Activated CD4-positive, alpha-beta memory T cell treated with anti-CD3 and anti-CD28 coated beads for 36 hours (primary cell): Measurements from ENCODE around the gene C8A. TPM values are rescaled to one million over a fixed set of nuclear protein-coding genes. Genes with fewer than 3 reads are reported as not detected.
A peak's percentile ranks its signal among the peaks of the same experiment; 100 is the strongest.

ENCODE experiments used
- CTCF ChIA-PET: fragments of 350-600 bp; sonication (Branson Sonifier 250); formaldehyde crosslinking; loops from one replicate; lab custom pipeline; 2021; ENCODE audit warnings: antibody characterized with exemption, inconsistent platforms; lab: Charles Lee
- POLR2A ChIA-PET: fragments of 350-600 bp; sonication (Branson Sonifier 250); formaldehyde crosslinking; loops from one replicate; lab custom pipeline; 2021; ENCODE audit warnings: antibody characterized with exemption; lab: Charles Lee
- DNase-seq: peaks from one replicate; pipeline ENCODE4 v3.0.0-alpha.2; 2020
- H3K27ac Mint-ChIP-seq: one replicate; pipeline ENCODE4 v1.8.0; 2021; ENCODE audit warnings: mixed read lengths
- H3K27me3 Mint-ChIP-seq: one replicate; pipeline ENCODE4 v1.8.0; 2021; ENCODE audit warnings: mixed read lengths
- H3K36me3 Mint-ChIP-seq: one replicate; pipeline ENCODE4 v1.8.0; 2021; ENCODE audit warnings: mixed read lengths
- H3K4me1 Mint-ChIP-seq: one replicate; pipeline ENCODE4 v1.8.0; 2021; ENCODE audit warnings: low read depth, mixed read lengths
- H3K4me3 Mint-ChIP-seq: one replicate; pipeline ENCODE4 v1.8.0; 2021; ENCODE audit warnings: mild to moderate bottlenecking, mixed read lengths
- H3K9me3 Mint-ChIP-seq: one replicate; pipeline ENCODE4 v1.8.0; 2021; ENCODE audit warnings: mixed read lengths
- intact Hi-C: fragments of 100-400 bp; cut with micrococcal nuclease; formaldehyde crosslinking; loops from one replicate; pipeline ENCODE4 v1.15.1; 2023
- total RNA-seq, 2 experiments: library from RNA; stranded (reverse); gene quantifications; one replicate each; pipeline ENCODE4 v1.2.3, GENCODE V29; 2021

The C8A gene
- total RNA-seq, 2 experiments from 2014 or later = not detected

DNA sequence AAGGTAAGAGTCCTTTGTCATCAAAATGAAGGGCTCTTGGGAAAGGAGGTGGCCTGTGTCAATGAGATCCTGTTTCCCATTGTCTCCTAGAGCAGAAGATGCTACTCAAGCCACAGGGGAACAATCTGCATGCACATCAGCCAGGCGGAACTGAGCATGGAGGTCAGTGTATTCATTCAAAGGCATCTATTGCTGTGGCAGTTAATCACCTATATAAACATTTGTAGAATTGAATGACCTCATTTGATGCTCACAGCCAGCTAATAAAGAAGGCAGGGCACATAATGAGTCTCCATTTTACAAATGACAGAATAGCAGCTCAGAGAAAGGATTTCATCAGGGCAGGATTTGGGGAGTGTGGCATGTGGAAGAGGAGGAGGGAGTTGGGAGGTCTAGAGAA lies 29.7 kb upstream of the C8A start:
- no peak for DNase-seq
- Mint-ChIP-seq H3K4me1 (no peaks in the 10 kb centered on the region), H3K4me3 (no peak overlapping the region), H3K27ac (no peak overlapping the region), H3K27me3 (peaks cover 6% of the 10 kb centered on the region), H3K36me3 (no peaks in the 10 kb centered on the region), H3K9me3 (no peaks in the 10 kb centered on the region)
- intact Hi-C loops = no loop called here
- CTCF ChIA-PET = no interaction called here
- POLR2A ChIA-PET = no interaction called here

DNA sequence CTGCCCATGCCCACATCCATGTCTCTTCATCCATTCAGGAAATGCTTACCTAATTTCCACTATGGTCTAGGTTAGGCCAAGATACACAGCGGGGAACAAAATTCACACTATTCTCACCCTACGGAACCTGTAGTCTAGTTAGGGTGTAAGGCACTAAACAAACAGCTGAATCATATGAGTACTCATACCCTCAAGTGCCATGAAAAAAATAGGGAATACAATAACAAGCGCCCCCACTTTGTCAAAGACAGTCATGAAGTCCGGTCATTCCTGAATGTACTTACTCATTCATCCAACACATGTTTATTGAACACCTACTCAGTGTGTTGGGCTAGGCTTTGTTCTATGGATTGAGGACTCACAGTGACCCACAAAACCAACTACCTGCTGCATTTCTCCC lies 29.2 kb upstream of the C8A start:
- ChIA-PET POLR2A (no interaction called here), CTCF (interaction anchor here (1.1 kb wide), 1 partner anchor 256 kb away, joined by 3 read pairs; no protein-coding TSS in a partner anchor)
- intact Hi-C loops = no loop called here
- DNase-seq = no peak
- Mint-ChIP-seq H3K4me1 (no peaks in the 10 kb centered on the region), H3K27me3 (peaks cover 6% of the 10 kb centered on the region), H3K9me3 (no peaks in the 10 kb centered on the region), H3K4me3 (no peak overlapping the region), H3K27ac (no peak overlapping the region), H3K36me3 (no peaks in the 10 kb centered on the region)

DNA sequence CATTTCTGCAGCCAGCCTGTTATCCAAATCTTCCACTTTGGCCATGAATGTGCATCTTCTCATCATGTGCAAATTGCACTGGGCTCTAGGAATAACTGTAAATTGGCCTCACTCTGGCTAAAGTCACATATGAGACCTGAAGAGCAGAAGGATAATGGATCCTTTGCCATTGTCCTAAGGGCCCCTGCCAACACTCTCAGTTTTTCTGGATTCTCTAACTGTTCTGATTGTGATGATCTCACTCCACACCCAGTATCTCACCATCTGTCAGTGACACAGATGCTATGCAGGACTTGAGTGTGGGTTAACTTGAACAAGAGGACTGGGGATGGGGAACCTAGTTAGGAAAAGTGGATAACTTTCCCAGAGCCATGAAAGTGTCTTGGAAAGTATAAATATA lies 26.9 kb upstream of the C8A start:
- H3K9me3 Mint-ChIP-seq = no peaks in the 10 kb centered on the region
- H3K36me3 Mint-ChIP-seq = no peaks in the 10 kb centered on the region
- H3K27me3 Mint-ChIP-seq = peaks cover 7% of the 10 kb centered on the region
- H3K4me1 Mint-ChIP-seq = peaks cover 4% of the 10 kb centered on the region
- intact Hi-C loops = no loop called here
- CTCF ChIA-PET = no interaction called here
- no peak overlapping the region for H3K27ac Mint-ChIP-seq
- H3K4me3 Mint-ChIP-seq = no peak overlapping the region
- no peak for DNase-seq
- POLR2A ChIA-PET = no interaction called here

DNA sequence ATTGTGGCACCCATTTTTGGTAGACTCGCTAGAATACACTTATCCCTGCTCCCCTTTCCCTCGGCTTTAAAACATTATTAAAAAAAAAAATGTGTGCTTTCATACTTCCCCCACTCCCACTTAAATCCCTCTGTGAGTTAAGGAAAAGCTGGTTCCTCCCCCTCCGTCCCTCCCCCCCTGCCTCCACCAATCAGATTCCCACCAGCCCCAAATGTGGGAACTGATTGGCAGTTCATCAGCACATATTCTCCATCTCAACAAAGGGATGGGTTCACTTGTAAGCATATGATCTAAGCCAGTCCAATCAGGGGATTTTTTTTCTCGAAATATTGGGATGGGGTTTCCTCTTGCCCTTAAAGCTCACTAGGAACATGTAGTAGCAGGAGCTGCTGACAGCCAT lies 24.5 kb upstream of the C8A start:
- ChIA-PET POLR2A (no interaction called here), CTCF (interaction anchor here (1.2 to 1.4 kb wide), 2 partner anchors 8 to 9 kb away, joined by 3 to 4 read pairs; no protein-coding TSS in a partner anchor)
- Mint-ChIP-seq H3K36me3 (no peaks in the 10 kb centered on the region), H3K4me3 (no peak overlapping the region), H3K27ac (no peak overlapping the region), H3K27me3 (peaks cover 3% of the 10 kb centered on the region), H3K4me1 (peaks cover 4% of the 10 kb centered on the region), H3K9me3 (no peaks in the 10 kb centered on the region)
- DNase-seq = no peak
- intact Hi-C loops = no loop called here

DNA sequence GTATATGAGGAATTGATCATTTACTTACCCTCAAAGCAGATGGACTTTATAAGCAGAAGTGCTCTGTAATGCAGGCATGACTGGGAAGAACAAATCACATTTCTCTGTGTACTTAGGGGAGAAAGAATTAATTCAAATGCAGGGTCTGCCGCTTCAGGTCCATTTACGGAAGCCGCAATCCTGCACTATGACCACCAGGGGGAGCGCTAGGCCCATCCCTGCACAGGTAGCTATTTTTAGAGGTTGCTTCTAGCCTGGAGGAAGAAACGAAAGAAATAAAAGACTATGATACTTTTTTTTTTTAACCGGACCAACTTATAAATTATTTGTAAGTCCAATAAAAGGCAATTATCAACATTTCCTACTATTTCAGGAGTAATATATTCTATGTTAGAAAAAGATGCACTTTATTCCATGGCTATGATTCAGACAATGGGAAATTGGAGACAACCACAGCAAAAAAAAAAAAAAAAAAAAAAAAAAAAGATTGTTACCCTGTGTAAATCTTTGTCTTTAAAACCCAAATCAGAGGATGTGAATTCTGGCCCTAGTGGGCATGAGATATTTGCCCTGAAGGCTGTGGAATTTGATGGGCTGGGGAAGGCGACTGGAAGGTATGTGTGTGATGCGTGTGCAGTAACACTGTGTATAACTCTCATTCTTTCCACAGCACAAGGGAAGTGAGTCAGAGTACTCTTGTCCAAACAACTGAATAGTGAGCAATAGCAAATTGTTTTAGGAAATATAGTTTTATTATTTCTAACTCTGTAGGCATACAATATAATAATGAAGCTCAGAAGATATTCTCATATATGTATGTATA lies 22.5 kb upstream of the C8A start:
- Mint-ChIP-seq H3K9me3 (no peaks in the 10 kb centered on the region), H3K4me1 (peaks cover 4% of the 10 kb centered on the region), H3K27ac (no peak overlapping the region), H3K36me3 (no peaks in the 10 kb centered on the region), H3K27me3 (peaks cover 3% of the 10 kb centered on the region), H3K4me3 (no peak overlapping the region)
- intact Hi-C loops = loop anchor here (2.0 kb wide), 3 partner anchors 1215 to 1715 kb away; partner anchors contain the start of gene OMA1
- CTCF ChIA-PET = interaction anchor here (0.7 to 1.3 kb wide), 5 partner anchors 9 to 1332 kb away, joined by 3 to 5 read pairs (median 4); no protein-coding TSS in a partner anchor
- peak; percentile 76 for DNase-seq
- POLR2A ChIA-PET = no interaction called here

DNA sequence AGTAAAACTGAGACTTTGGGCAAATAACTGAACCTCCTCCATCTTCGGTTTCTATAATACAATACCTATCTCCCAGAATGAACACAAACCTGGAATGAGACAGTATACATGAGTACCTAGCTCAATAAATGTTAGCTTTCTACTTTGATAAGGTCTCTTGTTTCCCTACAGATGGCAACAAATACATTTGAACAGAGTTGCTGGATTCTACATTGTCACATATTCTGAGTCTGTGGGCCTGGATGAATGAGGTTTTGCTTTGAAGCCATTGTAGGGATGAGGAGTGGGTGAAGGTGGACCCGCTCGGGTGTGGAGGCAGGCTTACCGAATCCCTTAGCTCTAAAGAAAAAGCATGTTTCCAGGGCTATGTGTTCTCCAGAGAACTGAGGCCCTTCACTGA lies 21.5 kb upstream of the C8A start:
- H3K27ac Mint-ChIP-seq = no peak overlapping the region
- H3K27me3 Mint-ChIP-seq = peaks cover 3% of the 10 kb centered on the region
- H3K36me3 Mint-ChIP-seq = no peaks in the 10 kb centered on the region
- CTCF ChIA-PET = interaction anchor here (1.0 to 1.4 kb wide), 2 partner anchors 1213 to 1214 kb away, joined by 4 to 5 read pairs; no protein-coding TSS in a partner anchor
- no peak overlapping the region for H3K4me3 Mint-ChIP-seq
- no peak for DNase-seq
- no peaks in the 10 kb centered on the region for H3K9me3 Mint-ChIP-seq
- intact Hi-C loops = loop anchor here (2.0 kb wide), 3 partner anchors 1214 to 1714 kb away; partner anchors contain the start of gene OMA1
- POLR2A ChIA-PET = no interaction called here
- peaks cover 4% of the 10 kb centered on the region for H3K4me1 Mint-ChIP-seq

DNA sequence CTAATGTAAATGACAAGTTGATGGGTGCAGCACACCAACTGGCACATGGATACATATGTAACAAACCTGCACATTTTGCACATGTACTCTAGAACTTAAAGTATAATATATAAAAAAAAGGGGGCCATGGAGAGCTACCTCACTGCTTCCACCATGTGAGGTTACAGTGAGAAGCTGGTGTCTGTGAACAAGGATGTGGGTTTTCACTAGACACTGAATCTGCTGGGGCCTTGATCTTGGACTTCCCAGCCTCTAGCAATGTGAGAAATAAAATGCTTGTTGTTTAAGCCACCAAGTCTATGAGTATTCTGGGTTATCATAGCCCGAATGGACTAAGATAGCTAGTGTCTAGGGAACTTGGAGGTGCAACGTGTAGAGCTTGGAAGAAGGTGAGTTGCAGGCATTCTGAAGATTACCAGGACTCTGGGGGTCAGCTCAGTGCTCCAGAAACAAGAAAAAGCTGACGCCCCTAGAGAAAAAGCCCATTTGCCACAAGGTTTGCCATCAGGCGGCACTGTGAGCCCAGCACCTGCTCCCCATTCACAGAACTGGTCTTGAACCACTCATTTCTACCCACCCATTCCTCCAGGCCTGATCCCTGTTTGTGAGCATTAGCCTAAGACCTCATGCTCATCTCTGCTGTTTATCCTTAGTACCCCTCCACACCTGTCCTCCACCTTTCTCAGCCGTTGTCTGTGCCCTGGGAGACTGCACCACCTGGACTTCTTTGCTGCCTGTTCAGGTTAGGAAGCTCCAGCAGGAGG lies 20.3 kb upstream of the C8A start:
- H3K4me1 Mint-ChIP-seq = peaks cover 4% of the 10 kb centered on the region
- DNase-seq = no peak
- H3K9me3 Mint-ChIP-seq = no peaks in the 10 kb centered on the region
- no peaks in the 10 kb centered on the region for H3K36me3 Mint-ChIP-seq
- H3K27me3 Mint-ChIP-seq = peaks cover 3% of the 10 kb centered on the region
- intact Hi-C loops = no loop called here
- no peak overlapping the region for H3K4me3 Mint-ChIP-seq
- ChIA-PET POLR2A (no interaction called here), CTCF (interaction anchor here (1.4 kb wide), 1 partner anchor 1212 kb away, joined by 4 read pairs; no protein-coding TSS in a partner anchor)
- H3K27ac Mint-ChIP-seq = no peak overlapping the region

DNA sequence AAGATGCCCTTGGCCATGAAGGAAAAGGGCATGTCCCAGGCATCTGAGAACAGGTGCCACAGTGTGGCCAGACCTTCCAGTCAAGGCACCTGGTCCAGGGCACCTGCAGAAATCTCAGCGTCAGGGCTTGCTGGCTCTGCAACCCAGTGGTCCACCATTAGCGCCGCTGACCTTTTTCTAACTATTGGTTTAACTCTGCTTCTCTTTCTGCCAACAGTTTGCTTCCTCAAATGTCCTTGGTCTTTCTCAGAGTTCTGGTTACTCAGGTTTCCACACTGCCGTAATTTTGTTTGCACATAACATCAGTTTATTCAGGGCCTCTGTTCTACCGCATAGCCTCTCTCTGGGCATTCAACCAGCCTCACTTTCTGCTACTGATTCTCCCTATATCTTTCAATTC lies 18.9 kb upstream of the C8A start:
- intact Hi-C loops = no loop called here
- CTCF ChIA-PET = no interaction called here

DNA sequence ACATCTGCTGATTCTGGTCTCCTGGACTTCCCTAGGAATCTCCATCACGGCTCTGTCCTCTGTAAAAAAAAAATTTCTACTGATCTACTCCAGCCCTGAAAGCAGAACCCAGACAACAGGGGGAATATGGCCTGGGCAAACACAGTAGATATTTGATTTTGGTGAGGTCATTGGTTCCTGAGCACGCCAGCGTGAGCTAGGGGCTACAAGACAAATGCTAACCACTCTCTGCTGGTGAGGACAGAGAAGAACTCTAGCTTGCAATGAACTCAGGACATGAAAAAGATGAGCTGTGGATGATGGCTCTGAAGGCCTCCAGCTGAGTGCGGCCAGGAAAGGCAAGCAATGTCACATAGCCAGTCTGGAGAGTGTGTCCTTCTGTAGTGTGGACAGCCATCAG lies 18.2 kb upstream of the C8A start:
- POLR2A ChIA-PET = no interaction called here
- intact Hi-C loops = no loop called here
- no peak overlapping the region for H3K27ac Mint-ChIP-seq
- peaks cover 4% of the 10 kb centered on the region for H3K4me1 Mint-ChIP-seq
- H3K27me3 Mint-ChIP-seq = peaks cover 1% of the 10 kb centered on the region
- DNase-seq = no peak
- no peaks in the 10 kb centered on the region for H3K9me3 Mint-ChIP-seq
- no peak overlapping the region for H3K4me3 Mint-ChIP-seq
- no peaks in the 10 kb centered on the region for H3K36me3 Mint-ChIP-seq
- CTCF ChIA-PET = interaction anchor here (0.6 kb wide), 1 partner anchor 50 kb away, joined by 3 read pairs; no protein-coding TSS in a partner anchor

More for the DNA sequence above, 18.9 kb upstream of the C8A start:
- peaks cover 4% of the 10 kb centered on the region for H3K27me3 Mint-ChIP-seq
- POLR2A ChIA-PET = no interaction called here
- DNase-seq = no peak
- no peak overlapping the region for H3K4me3 Mint-ChIP-seq
- peaks cover 4% of the 10 kb centered on the region for H3K4me1 Mint-ChIP-seq
- no peaks in the 10 kb centered on the region for H3K36me3 Mint-ChIP-seq
- H3K27ac Mint-ChIP-seq = no peak overlapping the region
- H3K9me3 Mint-ChIP-seq = no peaks in the 10 kb centered on the region

DNA sequence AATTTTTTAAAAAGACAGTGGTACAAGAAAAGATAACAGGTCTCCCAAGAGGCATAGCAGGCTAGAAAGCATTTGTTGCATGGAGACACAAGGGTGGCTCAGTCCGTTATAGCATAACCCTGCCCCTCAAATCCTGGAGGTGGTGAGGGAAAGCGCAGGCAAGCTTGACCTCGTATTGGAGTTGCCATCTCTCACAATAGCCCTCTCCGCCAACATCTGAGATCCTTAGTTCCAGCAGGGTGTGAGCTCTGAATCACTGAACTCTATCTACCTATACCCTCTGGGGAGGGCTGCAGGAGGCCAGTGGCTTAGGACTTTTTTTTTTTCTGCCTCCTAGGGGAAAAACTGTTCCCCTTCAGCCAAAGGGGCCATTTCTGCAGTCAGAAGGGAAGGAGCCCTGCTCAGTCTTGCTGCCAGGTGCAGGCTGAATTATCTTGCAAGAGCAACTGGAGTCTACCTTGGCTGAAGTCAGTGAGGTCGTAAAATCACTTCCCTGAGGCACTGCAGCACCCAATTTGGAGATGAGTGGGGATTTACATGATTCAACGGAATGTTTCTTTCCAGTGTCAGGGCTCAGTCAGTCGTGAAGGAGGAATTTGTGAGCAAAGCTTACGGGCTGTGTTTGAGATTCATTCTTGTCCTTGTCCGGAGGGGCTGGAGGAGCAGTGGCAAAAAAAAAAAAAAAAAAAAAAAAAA lies 17.2 kb upstream of the C8A start:
- H3K9me3 Mint-ChIP-seq = no peaks in the 10 kb centered on the region
- ChIA-PET POLR2A (no interaction called here), CTCF (no interaction called here)
- no peaks in the 10 kb centered on the region for H3K36me3 Mint-ChIP-seq
- H3K27me3 Mint-ChIP-seq = peaks cover 5% of the 10 kb centered on the region
- H3K4me1 Mint-ChIP-seq = no peaks in the 10 kb centered on the region
- H3K4me3 Mint-ChIP-seq = no peak overlapping the region
- no peak overlapping the region for H3K27ac Mint-ChIP-seq
- DNase-seq = no peak
- intact Hi-C loops = no loop called here

DNA sequence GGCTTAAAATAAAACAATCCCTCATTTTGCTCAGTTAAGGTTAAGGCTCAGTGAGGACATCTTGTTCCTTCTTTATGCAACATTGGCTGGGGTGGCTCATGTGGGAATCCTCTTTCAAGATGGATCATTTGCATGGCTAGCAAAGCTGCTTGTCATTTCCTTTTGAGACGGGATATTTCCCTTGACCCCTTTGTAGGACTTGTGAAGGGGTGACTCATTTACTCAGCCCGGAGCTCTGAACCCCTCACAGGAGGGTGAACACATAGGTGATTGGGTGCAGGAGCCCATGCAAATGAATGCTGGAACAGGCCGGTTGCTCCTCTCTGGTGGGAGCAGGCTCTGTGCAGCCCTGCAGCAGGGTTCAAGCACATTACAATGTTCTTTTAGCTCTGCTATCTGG lies 15.8 kb upstream of the C8A start:
- Mint-ChIP-seq H3K27me3 (peaks cover 6% of the 10 kb centered on the region), H3K4me3 (no peak overlapping the region), H3K4me1 (no peaks in the 10 kb centered on the region), H3K27ac (no peak overlapping the region), H3K36me3 (no peaks in the 10 kb centered on the region), H3K9me3 (no peaks in the 10 kb centered on the region)
- no peak for DNase-seq
- intact Hi-C loops = no loop called here
- ChIA-PET CTCF (interaction anchor here (0.9 kb wide), 1 partner anchor 8 kb away, joined by 3 read pairs; no protein-coding TSS in a partner anchor), POLR2A (no interaction called here)

DNA sequence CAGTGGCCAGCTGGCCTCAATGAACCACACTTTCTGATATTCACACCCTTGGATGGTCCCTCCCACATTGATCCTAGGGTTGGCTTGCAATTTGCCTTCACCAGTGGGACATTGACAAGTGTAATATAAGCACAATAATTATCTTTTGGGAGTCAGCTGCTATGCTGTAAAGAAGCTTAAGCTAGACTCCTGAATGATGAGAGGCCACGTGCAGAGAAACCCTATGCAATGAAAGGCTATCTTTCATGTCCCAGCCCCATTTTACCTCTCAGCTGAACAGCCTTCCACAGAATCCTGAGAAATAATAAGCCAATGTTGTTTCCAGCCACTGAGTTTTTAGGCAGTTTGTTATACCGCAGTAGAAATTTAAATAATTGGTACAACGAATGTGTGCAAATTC lies 11.1 kb upstream of the C8A start:
- Mint-ChIP-seq H3K4me3 (no peak overlapping the region), H3K27me3 (peaks cover 6% of the 10 kb centered on the region), H3K4me1 (no peaks in the 10 kb centered on the region), H3K27ac (no peak overlapping the region), H3K9me3 (no peaks in the 10 kb centered on the region), H3K36me3 (no peaks in the 10 kb centered on the region)
- no peak for DNase-seq
- POLR2A ChIA-PET = no interaction called here
- CTCF ChIA-PET = no interaction called here
- intact Hi-C loops = no loop called here
